ENCODE results near the gene CLSTN2. TPM values are rescaled to one million over a fixed set of nuclear protein-coding genes. Genes with fewer than 3 reads are reported as not detected.

Gene CLSTN2
- total RNA-seq, 2 donors from 2014 or later = 0.08 TPM; not detected in 1

DNA sequence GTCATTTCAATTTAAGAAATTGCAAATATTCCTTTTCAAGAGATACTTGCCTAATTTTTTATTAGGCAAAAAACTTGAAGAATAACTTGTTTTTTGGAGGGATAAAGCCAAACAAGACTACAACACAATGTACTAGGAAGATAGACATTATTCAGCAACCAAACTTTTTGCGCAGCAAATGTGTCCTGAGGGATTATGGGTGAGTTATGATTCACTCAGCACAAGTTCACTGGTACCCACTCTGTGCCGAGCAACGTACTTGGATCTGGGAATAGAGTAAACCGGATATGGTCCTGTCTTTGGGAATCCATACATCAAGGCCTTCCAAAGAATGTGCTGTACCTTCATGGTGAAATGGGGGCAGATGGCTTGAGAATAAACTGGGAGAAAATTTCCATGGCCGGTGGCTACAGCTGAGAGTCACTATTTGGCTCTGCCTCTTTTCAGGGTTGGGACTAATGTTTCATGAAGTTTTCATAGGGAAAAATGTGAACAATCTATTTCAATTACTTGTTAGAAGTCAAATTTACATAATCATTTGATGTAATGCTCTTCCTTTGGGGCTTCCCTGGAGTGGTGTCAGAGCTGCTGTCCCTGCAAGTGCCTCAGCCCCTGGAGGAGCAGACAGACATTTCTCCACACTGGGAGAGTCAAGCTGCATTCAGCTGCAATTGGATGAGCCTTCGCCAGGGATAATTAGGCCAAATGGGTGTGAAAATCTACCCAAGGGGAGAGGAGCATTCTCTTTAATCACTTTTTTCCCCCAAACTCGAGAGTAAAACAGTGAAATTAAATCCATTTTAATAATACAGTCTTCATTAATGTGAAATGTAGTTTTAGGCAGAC lies 315.2 kb downstream of the CLSTN2 start:
- peaks cover 6% of the 10 kb centered on the region for H3K27me3 Mint-ChIP-seq
- H3K9me3 Mint-ChIP-seq = no peaks in the 10 kb centered on the region
- no peak for ATAC-seq (replicated peaks)
- no peaks in the 10 kb centered on the region for H3K36me3 Mint-ChIP-seq (ENCODE audit: low read depth)
- H3K4me3 Mint-ChIP-seq = no peak overlapping the region
- no peaks in the 10 kb centered on the region for H3K4me1 Mint-ChIP-seq
- H3K27ac Mint-ChIP-seq = no peak overlapping the region

DNA sequence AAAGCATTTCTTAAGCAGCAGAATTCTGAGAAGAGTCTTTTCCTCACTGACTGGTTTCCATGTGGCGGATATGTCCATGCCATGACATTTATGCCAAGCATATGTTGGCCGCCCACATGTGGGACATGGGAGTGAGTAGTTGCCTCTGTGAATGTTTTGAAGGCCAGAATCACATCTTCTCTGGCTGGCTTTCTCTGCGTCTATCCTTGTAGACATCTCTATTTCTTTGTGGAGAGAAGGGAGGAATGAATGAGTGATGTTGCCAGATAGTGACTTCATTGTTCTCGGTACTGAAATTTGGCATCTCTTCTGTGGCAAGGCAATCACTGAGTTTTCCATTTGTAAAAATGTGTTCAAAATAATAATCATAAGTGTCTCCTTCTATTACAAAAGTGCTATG lies 316.0 kb downstream of the CLSTN2 start:
- H3K27me3 Mint-ChIP-seq = peaks cover 6% of the 10 kb centered on the region
- no peaks in the 10 kb centered on the region for H3K36me3 Mint-ChIP-seq (ENCODE audit: low read depth)
- no peaks in the 10 kb centered on the region for H3K4me1 Mint-ChIP-seq
- H3K9me3 Mint-ChIP-seq = no peaks in the 10 kb centered on the region
- H3K4me3 Mint-ChIP-seq = no peak overlapping the region
- no peak overlapping the region for H3K27ac Mint-ChIP-seq
- ATAC-seq (replicated peaks) = no peak

DNA sequence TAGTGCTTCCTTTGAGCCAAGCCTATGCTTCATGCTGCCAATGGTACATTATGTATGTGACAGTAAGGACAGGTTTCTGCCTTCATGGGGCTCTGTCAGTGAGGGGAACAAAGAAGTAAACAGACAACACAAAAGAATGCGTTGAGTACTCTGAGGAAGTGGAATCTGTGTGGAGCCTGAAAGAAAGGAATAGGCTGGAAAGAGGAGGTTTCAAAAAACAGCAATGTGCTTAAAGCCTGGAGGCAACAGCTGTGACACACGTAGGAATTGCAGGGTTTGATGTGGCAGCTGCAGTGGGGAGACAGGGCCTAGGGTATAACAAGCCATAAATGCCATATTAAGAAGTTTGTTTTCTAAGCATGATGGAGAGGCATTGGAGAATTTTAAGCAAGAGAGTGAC lies 316.7 kb downstream of the CLSTN2 start:
- H3K9me3 Mint-ChIP-seq = no peaks in the 10 kb centered on the region
- H3K36me3 Mint-ChIP-seq (ENCODE audit: low read depth) = no peaks in the 10 kb centered on the region
- ATAC-seq (replicated peaks) = no peak
- H3K27ac Mint-ChIP-seq = no peak overlapping the region
- H3K4me1 Mint-ChIP-seq = no peaks in the 10 kb centered on the region
- no peak overlapping the region for H3K4me3 Mint-ChIP-seq
- H3K27me3 Mint-ChIP-seq = peaks cover 6% of the 10 kb centered on the region

DNA sequence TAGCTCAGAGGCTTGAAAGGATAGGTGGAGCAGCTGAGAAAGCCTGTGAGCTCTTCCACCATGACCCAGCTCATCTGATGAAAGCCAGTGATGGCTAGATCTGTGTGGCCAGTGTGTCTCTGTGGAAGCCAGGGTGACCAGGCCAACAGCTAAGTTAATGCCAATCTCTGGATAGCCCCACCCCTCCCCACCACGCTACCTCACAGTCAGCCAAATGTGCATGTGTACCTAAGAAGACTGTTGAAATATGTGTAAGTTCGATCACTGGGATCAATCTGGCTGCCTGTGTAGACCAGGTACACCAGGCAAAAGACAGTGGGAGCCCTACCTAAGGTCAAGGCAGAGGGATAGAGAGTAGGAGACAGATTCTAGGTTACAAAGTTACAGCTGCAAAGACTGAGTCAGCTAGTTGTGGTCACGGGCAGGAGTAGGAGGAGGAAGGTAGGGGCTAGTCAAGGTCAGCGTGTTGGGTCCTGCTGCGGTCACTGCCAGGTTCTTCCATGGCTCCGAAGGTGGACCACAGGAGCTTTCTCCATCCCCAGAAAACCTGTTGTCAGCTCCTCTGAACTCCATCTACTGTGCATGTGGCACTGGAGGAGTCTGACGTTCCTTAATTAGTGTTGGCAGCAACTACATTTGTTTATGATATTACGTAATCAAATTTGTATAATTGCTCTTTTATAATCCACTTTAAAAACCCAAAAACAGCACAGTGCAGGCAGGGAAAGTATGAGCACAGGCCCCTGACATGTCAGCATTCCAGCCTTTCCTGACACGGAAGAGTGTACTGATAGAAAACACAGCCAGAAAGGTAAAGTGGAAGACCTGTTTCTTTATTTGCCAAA lies 318.0 kb downstream of the CLSTN2 start:
- no peak overlapping the region for H3K27ac Mint-ChIP-seq
- no peaks in the 10 kb centered on the region for H3K4me1 Mint-ChIP-seq
- no peak for ATAC-seq (replicated peaks)
- H3K9me3 Mint-ChIP-seq = no peaks in the 10 kb centered on the region
- no peak overlapping the region for H3K4me3 Mint-ChIP-seq
- H3K36me3 Mint-ChIP-seq (ENCODE audit: low read depth) = no peaks in the 10 kb centered on the region
- peaks cover 6% of the 10 kb centered on the region for H3K27me3 Mint-ChIP-seq

DNA sequence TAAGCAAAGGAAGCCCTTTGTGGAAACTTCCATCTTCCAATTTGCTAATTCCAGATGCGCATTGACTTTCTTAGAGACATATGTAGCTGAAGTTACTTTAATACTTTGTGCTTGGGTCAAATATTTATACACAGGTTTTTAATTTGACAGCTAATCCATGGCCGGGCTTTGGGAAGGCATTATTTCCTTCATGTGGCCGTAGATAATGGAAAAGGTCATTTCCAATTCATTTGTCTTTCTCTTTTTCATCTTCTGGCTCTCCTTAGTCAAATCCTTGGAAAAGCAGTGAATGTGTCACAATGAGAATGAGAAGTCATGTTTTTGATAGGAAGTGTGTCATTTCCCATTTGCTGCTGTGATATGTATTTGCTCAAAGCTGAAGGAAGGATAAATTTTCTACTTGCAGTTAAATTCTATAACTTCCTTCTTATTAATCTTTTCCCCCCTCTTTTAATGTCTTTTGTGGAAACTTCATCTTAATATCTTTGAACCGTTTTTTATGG lies 323.3 kb downstream of the CLSTN2 start:
- no peaks in the 10 kb centered on the region for H3K4me1 Mint-ChIP-seq
- H3K4me3 Mint-ChIP-seq = no peak overlapping the region
- H3K27ac Mint-ChIP-seq = no peak overlapping the region
- ATAC-seq (replicated peaks) = no peak
- no peaks in the 10 kb centered on the region for H3K27me3 Mint-ChIP-seq
- no peaks in the 10 kb centered on the region for H3K36me3 Mint-ChIP-seq (ENCODE audit: low read depth)
- no peaks in the 10 kb centered on the region for H3K9me3 Mint-ChIP-seq

DNA sequence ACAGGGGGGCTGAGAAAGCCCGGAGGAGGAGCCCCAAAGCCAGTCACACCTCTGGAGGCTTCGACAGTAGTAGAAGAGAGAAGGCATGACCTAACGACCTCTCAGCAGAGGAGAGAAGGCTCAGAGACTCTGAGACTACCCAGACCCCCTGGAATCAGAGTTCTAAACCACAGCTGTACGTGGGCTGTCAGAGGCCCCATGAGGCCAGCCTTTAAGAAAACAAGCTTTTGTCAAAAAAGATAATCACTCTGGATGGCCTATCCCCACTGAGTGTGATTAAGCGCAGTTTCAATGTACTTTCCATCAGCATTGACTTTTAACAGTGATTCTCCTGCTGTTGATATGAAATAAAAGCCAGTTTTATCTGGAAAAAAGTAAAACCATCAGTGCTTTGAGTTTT lies 330.3 kb downstream of the CLSTN2 start:
- Mint-ChIP-seq H3K27ac (no peak overlapping the region), H3K9me3 (no peaks in the 10 kb centered on the region), H3K27me3 (no peaks in the 10 kb centered on the region), H3K4me1 (no peaks in the 10 kb centered on the region), H3K4me3 (no peak overlapping the region), H3K36me3 (ENCODE audit: low read depth) (no peaks in the 10 kb centered on the region)
- no peak for ATAC-seq (replicated peaks)

DNA sequence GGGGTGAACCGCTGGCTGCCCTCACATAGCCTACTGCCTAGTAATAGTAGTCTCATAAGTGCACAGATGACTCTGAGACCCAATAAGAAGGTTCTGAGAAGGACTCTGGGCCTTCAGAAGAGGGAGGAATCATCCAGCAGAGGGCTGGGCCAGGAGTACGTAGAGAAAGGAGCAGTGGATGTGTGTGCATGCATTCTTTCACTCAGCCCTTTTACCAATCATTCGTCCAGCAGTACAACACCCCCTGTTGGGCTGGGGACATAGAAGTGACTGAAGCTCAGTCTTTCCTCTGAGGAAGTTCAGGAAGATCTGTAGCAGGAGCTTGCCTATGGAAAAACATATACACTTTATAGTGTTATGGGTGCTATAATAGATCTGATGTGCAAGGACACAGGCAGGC lies 333.1 kb downstream of the CLSTN2 start:
- ATAC-seq (replicated peaks) = no peak
- Mint-ChIP-seq H3K9me3 (no peaks in the 10 kb centered on the region), H3K27me3 (no peaks in the 10 kb centered on the region), H3K27ac (no peak overlapping the region), H3K4me3 (no peak overlapping the region), H3K4me1 (no peaks in the 10 kb centered on the region), H3K36me3 (ENCODE audit: low read depth) (no peaks in the 10 kb centered on the region)

DNA sequence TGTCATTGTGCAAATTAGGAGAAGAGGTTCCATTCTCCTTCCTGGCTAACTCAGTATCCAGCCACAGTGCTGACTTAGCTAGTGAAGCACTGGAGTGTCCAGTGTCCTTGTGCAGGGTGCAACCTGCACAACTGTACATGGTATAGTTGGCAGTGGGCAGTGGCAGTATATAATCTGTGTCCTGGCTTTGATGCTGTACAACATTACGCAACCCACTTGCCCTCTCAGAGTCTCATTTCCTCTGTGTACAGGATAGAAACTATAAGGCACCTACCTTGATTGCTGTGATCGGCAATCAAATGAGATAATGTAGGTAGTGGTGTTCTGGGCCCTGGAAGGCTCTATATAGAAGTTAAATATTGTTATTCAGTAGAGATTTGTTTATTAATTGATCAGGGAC lies 333.6 kb downstream of the CLSTN2 start:
- Mint-ChIP-seq H3K27me3 (no peaks in the 10 kb centered on the region), H3K36me3 (ENCODE audit: low read depth) (no peaks in the 10 kb centered on the region), H3K27ac (no peak overlapping the region), H3K4me1 (no peaks in the 10 kb centered on the region), H3K4me3 (no peak overlapping the region), H3K9me3 (no peaks in the 10 kb centered on the region)
- no peak for ATAC-seq (replicated peaks)

DNA sequence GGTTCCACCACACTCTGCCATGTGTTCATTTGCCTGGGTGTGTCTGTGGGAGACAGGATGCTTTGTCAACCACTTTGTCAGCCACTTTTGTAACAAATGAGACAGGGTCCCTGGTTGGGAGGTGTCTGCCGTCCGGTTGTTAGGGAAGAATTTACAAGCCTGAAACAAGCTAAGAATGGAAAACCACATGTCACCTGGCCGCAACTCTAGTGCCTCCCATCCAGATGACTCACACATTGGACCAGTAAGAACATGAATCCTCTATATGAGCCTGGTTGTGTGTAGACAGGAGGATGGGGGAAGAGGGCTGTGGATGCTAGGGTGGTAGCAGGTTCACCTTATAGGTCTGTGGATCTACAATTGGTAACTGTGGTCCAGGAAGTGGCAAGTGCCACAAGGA lies 335.3 kb downstream of the CLSTN2 start:
- Mint-ChIP-seq H3K27me3 (no peaks in the 10 kb centered on the region), H3K4me1 (no peaks in the 10 kb centered on the region), H3K4me3 (no peak overlapping the region), H3K27ac (no peak overlapping the region), H3K9me3 (no peaks in the 10 kb centered on the region), H3K36me3 (ENCODE audit: low read depth) (no peaks in the 10 kb centered on the region)
- no peak for ATAC-seq (replicated peaks)

DNA sequence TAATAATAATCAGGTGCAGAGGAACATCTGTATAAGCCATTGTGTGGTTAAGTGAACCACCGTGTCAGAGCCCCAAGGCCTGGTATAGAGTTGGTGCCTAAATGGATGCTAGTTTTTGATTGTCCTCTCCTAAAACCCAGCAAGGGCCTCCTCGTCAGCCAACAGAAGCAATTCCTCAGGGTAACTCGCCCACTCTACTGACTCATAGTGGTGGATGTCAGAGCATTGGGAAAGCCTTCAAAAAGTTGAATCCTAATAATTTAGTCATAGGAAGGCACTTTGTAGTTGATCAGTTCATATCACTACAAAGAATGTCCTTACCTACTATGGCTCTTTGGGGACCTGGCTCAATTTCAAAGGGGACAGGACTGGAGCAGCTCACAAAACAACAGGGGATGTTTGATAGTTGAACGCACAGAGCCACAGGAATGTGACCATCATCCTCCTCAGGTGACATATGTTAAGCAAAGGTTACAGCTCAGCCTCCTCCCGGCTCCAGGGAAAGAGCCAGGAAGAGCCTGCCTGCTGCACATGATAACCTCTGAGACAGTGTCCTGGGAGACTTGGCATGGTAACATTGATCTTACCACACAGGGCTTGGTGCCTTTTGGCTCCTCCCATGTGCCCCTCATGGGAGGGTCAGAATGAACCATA lies 338.7 kb downstream of the CLSTN2 start:
- no peaks in the 10 kb centered on the region for H3K4me1 Mint-ChIP-seq
- H3K27me3 Mint-ChIP-seq = peaks cover 4% of the 10 kb centered on the region
- ATAC-seq (replicated peaks) = no peak
- H3K4me3 Mint-ChIP-seq = no peak overlapping the region
- H3K27ac Mint-ChIP-seq = no peak overlapping the region
- H3K36me3 Mint-ChIP-seq (ENCODE audit: low read depth) = no peaks in the 10 kb centered on the region
- no peaks in the 10 kb centered on the region for H3K9me3 Mint-ChIP-seq

DNA sequence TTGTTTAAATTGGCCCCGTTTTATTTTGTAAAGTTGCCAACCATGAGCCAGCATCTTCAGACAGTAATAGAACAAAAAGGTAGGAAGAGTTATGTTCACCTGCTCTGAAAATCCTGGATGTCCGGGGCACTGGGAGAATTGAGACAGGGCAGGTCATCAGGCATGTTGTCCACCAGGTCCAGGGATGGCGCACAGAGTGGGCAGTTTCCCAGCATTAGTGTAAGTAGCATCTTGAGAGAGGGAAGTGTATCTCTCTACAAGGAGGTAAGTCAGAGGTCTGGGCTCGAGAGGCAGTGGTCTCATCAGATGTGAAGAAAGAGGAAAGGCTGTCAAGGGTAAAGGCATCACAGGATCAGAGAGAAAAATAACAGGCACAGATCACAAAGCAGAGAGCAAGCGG lies 339.4 kb downstream of the CLSTN2 start:
- Mint-ChIP-seq H3K4me3 (no peak overlapping the region), H3K27ac (no peak overlapping the region), H3K36me3 (ENCODE audit: low read depth) (no peaks in the 10 kb centered on the region), H3K9me3 (no peaks in the 10 kb centered on the region), H3K4me1 (no peaks in the 10 kb centered on the region), H3K27me3 (peaks cover 4% of the 10 kb centered on the region)
- ATAC-seq (replicated peaks) = no peak

DNA sequence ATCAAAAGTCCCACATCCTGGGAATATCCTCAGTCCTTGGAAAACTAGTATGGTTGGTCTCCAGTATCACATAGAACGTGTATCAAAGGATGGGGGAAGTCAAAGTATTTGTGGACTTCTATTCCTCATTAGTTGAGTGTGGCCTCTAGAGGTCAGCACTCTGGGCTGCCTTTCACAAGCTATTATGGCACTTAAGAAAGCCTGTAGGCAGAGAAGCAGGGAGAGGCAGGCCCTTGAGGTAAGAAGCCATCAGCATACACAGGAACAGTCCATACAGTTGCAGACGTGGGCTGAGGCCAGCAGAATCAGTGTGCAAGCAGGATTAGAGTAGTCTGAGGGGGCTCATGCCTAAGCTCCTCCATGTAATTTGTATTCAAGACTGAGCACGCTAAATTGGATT lies 341.7 kb downstream of the CLSTN2 start:
- H3K27ac Mint-ChIP-seq = no peak overlapping the region
- no peak overlapping the region for H3K4me3 Mint-ChIP-seq
- H3K27me3 Mint-ChIP-seq = peaks cover 9% of the 10 kb centered on the region
- H3K9me3 Mint-ChIP-seq = no peaks in the 10 kb centered on the region
- no peaks in the 10 kb centered on the region for H3K36me3 Mint-ChIP-seq (ENCODE audit: low read depth)
- no peaks in the 10 kb centered on the region for H3K4me1 Mint-ChIP-seq
- ATAC-seq (replicated peaks) = no peak

DNA sequence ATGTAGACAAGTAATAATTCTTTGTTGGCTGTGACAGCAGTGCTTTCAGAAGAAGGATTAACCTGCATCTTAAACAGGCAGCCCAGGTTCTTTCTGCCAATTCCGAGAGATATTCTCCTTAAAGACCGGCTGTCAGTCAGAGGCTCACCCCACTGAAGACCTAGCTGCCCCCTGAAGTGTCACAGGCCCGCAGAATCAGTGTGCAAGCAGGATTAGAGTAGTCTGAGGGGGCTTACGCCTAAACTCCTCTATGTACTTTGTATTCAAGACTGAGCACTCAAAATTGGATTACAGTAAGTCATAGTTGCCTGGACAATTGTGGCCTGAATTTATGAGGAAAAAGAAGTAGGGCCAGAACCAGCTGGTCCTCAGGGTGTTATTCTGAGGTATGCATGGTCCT lies 342.9 kb downstream of the CLSTN2 start:
- no peak overlapping the region for H3K4me3 Mint-ChIP-seq
- no peaks in the 10 kb centered on the region for H3K9me3 Mint-ChIP-seq
- no peak for ATAC-seq (replicated peaks)
- H3K4me1 Mint-ChIP-seq = no peaks in the 10 kb centered on the region
- H3K27ac Mint-ChIP-seq = no peak overlapping the region
- H3K27me3 Mint-ChIP-seq = peaks cover 9% of the 10 kb centered on the region
- H3K36me3 Mint-ChIP-seq (ENCODE audit: low read depth) = no peaks in the 10 kb centered on the region

DNA sequence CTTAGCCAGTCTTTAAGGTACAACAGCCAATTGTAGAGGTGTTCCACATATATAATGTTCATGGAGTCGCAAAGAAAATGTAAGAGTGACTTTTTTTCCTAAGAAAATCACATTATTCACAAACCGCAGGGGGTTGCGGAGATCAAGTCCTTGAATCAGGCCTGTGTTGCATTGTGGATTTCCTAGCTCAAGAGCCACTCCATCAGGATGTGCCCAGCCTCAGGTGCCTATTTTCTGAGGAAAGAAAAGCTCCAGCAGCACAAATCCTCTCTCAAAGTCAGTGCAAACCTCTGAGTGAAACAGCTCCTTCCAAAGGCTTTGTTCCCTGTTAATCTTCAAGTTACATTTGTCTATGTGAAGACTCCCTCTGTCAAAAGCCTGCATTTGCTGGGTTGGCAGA lies 349.4 kb downstream of the CLSTN2 start:
- Mint-ChIP-seq H3K36me3 (ENCODE audit: low read depth) (no peaks in the 10 kb centered on the region), H3K27me3 (peaks cover 4% of the 10 kb centered on the region), H3K9me3 (no peaks in the 10 kb centered on the region), H3K4me1 (no peaks in the 10 kb centered on the region), H3K27ac (no peak overlapping the region), H3K4me3 (no peak overlapping the region)
- no peak for ATAC-seq (replicated peaks)

Measured in activated T-helper 17 cell treated with anti-CD3 and anti-CD28 coated beads, Interleukin-2, amount 50 U/mL, for 72 hours (primary cell).